ENCODE data around the gene OSBPL7.

OSBPL7 gene

DNA sequence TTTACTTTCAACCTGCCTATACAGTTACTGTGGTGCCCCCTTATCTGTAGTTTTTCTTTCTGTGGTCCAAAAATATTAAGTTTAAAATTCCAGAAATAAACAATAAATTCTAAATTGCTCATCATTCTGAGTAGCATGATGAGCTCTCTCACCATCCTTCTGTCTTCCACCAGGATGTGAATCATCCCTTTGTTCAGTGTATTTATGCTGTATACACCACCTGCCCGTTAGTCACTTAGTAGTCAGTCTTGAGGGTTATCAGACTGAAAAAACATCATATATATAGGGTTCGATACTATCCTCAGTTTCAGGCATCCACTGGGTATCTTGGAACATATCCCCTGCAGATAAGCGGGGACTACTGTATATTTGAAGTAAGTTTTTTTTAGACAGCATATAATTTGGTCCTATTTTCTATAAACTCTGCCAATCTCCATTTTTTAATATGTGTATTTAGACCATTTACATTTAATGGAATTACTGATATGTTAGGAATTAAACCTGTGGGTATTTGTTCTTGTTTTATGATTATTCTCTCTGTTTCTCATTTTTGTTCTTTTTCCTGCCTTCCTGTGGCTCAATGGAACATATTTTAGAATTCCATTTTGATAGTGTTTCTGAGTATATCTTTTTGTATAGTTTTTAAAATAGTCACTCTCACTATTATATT, 57.5 kb downstream of the OSBPL7 start:
- no peak for DNase-seq (ENCODE audit: low spot score)

- no peak for DNase-seq (ENCODE audit: low spot score)
These were observed 58.9 kb downstream of the OSBPL7 start for GRCh38 chr17:47762728-47763127.

DNA sequence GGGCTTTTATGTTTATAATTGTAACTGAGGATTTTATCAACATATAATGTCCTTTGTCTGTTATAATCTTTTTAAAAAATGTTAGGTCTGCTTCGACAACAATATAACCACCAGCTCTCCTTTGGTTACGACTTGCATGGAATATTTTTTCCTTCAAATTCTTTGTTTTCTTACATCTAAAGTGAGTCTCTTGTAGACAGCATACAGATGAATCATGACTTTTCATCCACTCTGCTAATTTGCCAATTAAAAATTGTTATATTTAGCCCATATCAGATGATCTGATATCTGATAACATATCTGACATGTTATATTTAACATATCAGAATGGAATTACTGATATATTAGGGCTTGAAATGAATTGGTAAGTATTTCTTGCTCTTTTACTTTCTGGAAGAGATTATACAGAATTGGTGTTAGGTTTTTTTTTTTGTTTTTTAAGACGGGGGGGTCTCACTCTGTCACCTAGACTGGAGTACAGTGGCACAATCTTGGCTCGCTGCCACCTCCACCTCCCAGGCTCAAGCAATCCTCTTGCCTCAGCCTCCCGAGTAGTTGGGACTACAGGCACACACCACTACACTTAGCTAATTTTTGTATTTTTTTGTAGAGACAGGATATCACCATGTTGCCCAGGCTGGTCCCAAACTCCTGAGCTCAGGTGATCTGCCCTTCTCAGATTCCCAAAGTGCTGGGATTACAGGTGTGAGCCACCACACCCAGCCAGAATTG, 61.0 kb downstream of the OSBPL7 start:
- no peak for DNase-seq (ENCODE audit: low spot score)

GRCh38 chr17:47757386-47757785, 64.2 kb downstream of the OSBPL7 start:
- DNase-seq (ENCODE audit: low spot score) = no peak

All from HuH-7.5 (cell line).